IMR-90 (cell line): ENCODE results near the gene ADGB. TPM values are rescaled to one million over a fixed set of nuclear protein-coding genes. Genes with fewer than 3 reads are reported as not detected.

Experiments
- ATAC-seq: fragments of 200-7000 bp; cut with Tn5 transposase; 2 replicates; pipeline ENCODE4 v1.9.1; 2020; ENCODE audit warnings: low read depth, mild to moderate bottlenecking, moderate library complexity
- BruUV-seq: library from RNA; stranded (reverse); fragments of 400-500 nt; replicated peaks from 2 replicates; lab custom pipeline; 2021; lab: Mats Ljungman, UMichigan
- CTCF ChIA-PET: fragments of 300-600 bp; formaldehyde crosslinking; extraction: SDS; loops from one replicate; lab custom pipeline; 2021; ENCODE audit warnings: antibody characterized with exemption; lab: Yijun Ruan, JAX
- POLR2A ChIA-PET: fragments of 300-600 bp; sonication (Branson Sonifier 250); formaldehyde crosslinking; loops from one replicate; lab custom pipeline; 2022; ENCODE audit warnings: antibody characterized with exemption; ENCODE audit not compliant: unreplicated experiment; lab: Charles Lee
- DNase-seq: peaks from one replicate; pipeline ENCODE4 v3.0.0; 2013
- H2AFZ ChIP-seq: replicated peaks from 2 replicates; pipeline ENCODE3; 2013; ENCODE audit warnings: low read length, mild to moderate bottlenecking; ENCODE audit not compliant: poor library complexity
- H2AK5ac ChIP-seq: 2 replicates; pipeline ENCODE4 v1.6.1; 2013; ENCODE audit warnings: low read depth, low read length, inconsistent platforms
- H2AK9ac ChIP-seq: replicated peaks from 2 replicates; pipeline ENCODE3; 2013; ENCODE audit warnings: mild to moderate bottlenecking, low read depth, low read length, moderate library complexity; ENCODE audit not compliant: poor library complexity
- H2BK120ac ChIP-seq: 2 replicates; pipeline ENCODE4 v1.6.1; 2013; ENCODE audit warnings: low read depth, low read length, inconsistent platforms
- H2BK15ac ChIP-seq: 3 replicates; pipeline ENCODE4 v1.6.1; 2013; ENCODE audit warnings: low read depth, low read length, inconsistent platforms
- H2BK20ac ChIP-seq: 2 replicates; pipeline ENCODE4 v1.6.1; 2013; ENCODE audit warnings: low read depth, mild to moderate bottlenecking, inconsistent platforms, low read length, moderate library complexity
- H2BK5ac ChIP-seq: 2 replicates; pipeline ENCODE4 v1.6.1; 2013; ENCODE audit warnings: mild to moderate bottlenecking, low read depth, low read length, inconsistent platforms; ENCODE audit not compliant: poor library complexity, severe bottlenecking
- H3K14ac ChIP-seq: replicated peaks from 2 replicates; pipeline ENCODE4 v1.6.1; 2013; ENCODE audit warnings: low read depth, low read length, inconsistent platforms
- H3K18ac ChIP-seq: 2 replicates; pipeline ENCODE4 v1.6.1; 2013; ENCODE audit warnings: low read depth, low read length, control low read depth
- H3K23ac ChIP-seq: 2 replicates; pipeline ENCODE4 v1.6.1; 2013; ENCODE audit warnings: low read depth, low read length, inconsistent platforms
- H3K27ac ChIP-seq: 2 replicates; pipeline ENCODE4 v1.5.1; 2013; ENCODE audit warnings: mild to moderate bottlenecking, control low read depth, low read length; ENCODE audit not compliant: insufficient read depth
- H3K27me3 ChIP-seq: 2 replicates; pipeline ENCODE4 v1.6.1; 2013; ENCODE audit warnings: low read length; ENCODE audit not compliant: control insufficient read depth, insufficient read depth
- H3K36me3 ChIP-seq: 2 replicates; pipeline ENCODE4 v1.6.1; 2013; ENCODE audit warnings: low read length, mixed read lengths; ENCODE audit not compliant: control insufficient read depth, insufficient read depth
- H3K4ac ChIP-seq: 2 replicates; pipeline ENCODE4 v1.6.1; 2013; ENCODE audit warnings: low read depth, low read length, inconsistent platforms
- H3K4me1 ChIP-seq: 2 replicates; pipeline ENCODE4 v1.6.1; 2013; ENCODE audit warnings: low read length, mixed read lengths; ENCODE audit not compliant: control insufficient read depth, insufficient read depth
- H3K4me2 ChIP-seq: 2 replicates; pipeline ENCODE4 v1.6.1; 2013; ENCODE audit warnings: low read depth, mild to moderate bottlenecking, control low read depth, low read length, moderate library complexity
- H3K4me3 ChIP-seq: 2 replicates; pipeline ENCODE4 v1.5.1; 2013; ENCODE audit warnings: low read depth, mild to moderate bottlenecking, control low read depth, low read length, moderate library complexity; ENCODE audit not compliant: insufficient read depth
- H3K56ac ChIP-seq: 2 replicates; pipeline ENCODE4 v1.6.1; 2013; ENCODE audit warnings: low read length, inconsistent platforms; ENCODE audit not compliant: insufficient read depth; ENCODE audit errors: extremely low read depth
- H3K79me1 ChIP-seq, 2 experiments: 2 replicates each; pipeline ENCODE4 v1.6.1; 2013; ENCODE audit warnings: low read length in 2 of 2, inconsistent platforms in 1 of 2, low read depth in 1 of 2
- H3K9ac ChIP-seq: 2 replicates; pipeline ENCODE4 v1.6.1; 2013; ENCODE audit warnings: low read depth, low read length, control low read depth
- H3K9me1 ChIP-seq: 2 replicates; pipeline ENCODE4 v1.6.1; 2013; ENCODE audit warnings: low read length, inconsistent platforms; ENCODE audit not compliant: insufficient read depth
- H3K9me3 ChIP-seq: 2 replicates; pipeline ENCODE4 v1.6.1; 2013; ENCODE audit warnings: low read length; ENCODE audit not compliant: control insufficient read depth, insufficient read depth
- H4K20me1 ChIP-seq: 2 replicates; pipeline ENCODE4 v1.6.1; 2013; ENCODE audit warnings: low read length, inconsistent platforms; ENCODE audit not compliant: insufficient read depth
- H4K5ac ChIP-seq: 2 replicates; pipeline ENCODE4 v1.6.1; 2013; ENCODE audit warnings: mild to moderate bottlenecking, low read depth, low read length, control low read depth
- H4K8ac ChIP-seq, 2 experiments: 2 replicates each; pipeline ENCODE4 v1.6.1; 2013; ENCODE audit warnings: low read depth in 2 of 2, low read length in 2 of 2, control low read depth in 1 of 2, inconsistent platforms in 1 of 2
- H4K91ac ChIP-seq: 2 replicates; pipeline ENCODE4 v1.6.1; 2013; ENCODE audit warnings: low read depth, low read length, inconsistent platforms; ENCODE audit not compliant: insufficient read depth
- BHLHE40 ChIP-seq: fragments of 150-350 bp; IDR thresholded peaks from 2 replicates; pipeline ENCODE4 v1.6.1; 2016; ENCODE audit warnings: mild to moderate bottlenecking, low read depth, low read length
- CEBPB ChIP-seq: IDR thresholded peaks from 2 replicates; pipeline ENCODE4 v1.6.1; 2012; ENCODE audit warnings: low read depth, low read length, improper control_type of control experiment
- CHD1 ChIP-seq: IDR thresholded peaks from 2 replicates; pipeline ENCODE4 v1.6.1; 2012; ENCODE audit warnings: low read depth, low read length, improper control_type of control experiment
- CTCF ChIP-seq: conservative IDR thresholded peaks from 2 replicates; pipeline ENCODE4 v1.5.1; 2012; ENCODE audit warnings: mild to moderate bottlenecking, low read depth, low read length, improper control_type of control experiment
- ELK1 ChIP-seq: fragments of 150-350 bp; IDR thresholded peaks from 2 replicates; pipeline ENCODE4 v1.6.1; 2016; ENCODE audit warnings: low read depth, mild to moderate bottlenecking, low read length, moderate library complexity, borderline replicate concordance
- MAFK ChIP-seq: IDR thresholded peaks from 2 replicates; pipeline ENCODE4 v1.6.1; 2012; ENCODE audit warnings: low read depth, low read length, improper control_type of control experiment
- MAZ ChIP-seq: IDR thresholded peaks from 2 replicates; pipeline ENCODE4 v1.6.1; 2012; ENCODE audit warnings: low read depth, mild to moderate bottlenecking, low read length, improper control_type of control experiment, moderate library complexity, borderline replicate concordance
- MXI1 ChIP-seq: IDR thresholded peaks from 2 replicates; pipeline ENCODE4 v1.6.1; 2012; ENCODE audit warnings: low read depth, mild to moderate bottlenecking, low read length, moderate library complexity, borderline replicate concordance
- NFE2L2 ChIP-seq: fragments of 150-350 bp; IDR thresholded peaks from 2 replicates; pipeline ENCODE4 v1.6.1; 2016; ENCODE audit warnings: low read depth, mild to moderate bottlenecking, low read length
- POLR2A ChIP-seq: IDR thresholded peaks from 2 replicates; pipeline ENCODE4 v1.6.1; 2012; ENCODE audit warnings: mild to moderate bottlenecking, low read depth, low read length
- RAD21 ChIP-seq: IDR thresholded peaks from 2 replicates; pipeline ENCODE4 v1.6.1; 2012; ENCODE audit warnings: low read length, improper control_type of control experiment
- RCOR1 ChIP-seq: IDR thresholded peaks from 2 replicates; pipeline ENCODE4 v1.6.1; 2012; ENCODE audit warnings: mild to moderate bottlenecking, low read length, improper control_type of control experiment; ENCODE audit not compliant: insufficient replicate concordance
- RFX5 ChIP-seq: IDR thresholded peaks from 2 replicates; pipeline ENCODE4 v1.8.0; 2012; ENCODE audit warnings: low read depth, mild to moderate bottlenecking, low read length, moderate library complexity
- SMC3 ChIP-seq: fragments of 150-350 bp; IDR thresholded peaks from 2 replicates; pipeline ENCODE4 v1.6.1; 2016; ENCODE audit warnings: low read depth, mild to moderate bottlenecking, antibody characterized with exemption, low read length, moderate library complexity
- USF2 ChIP-seq: fragments of 150-350 bp; IDR thresholded peaks from 2 replicates; pipeline ENCODE4 v1.6.1; 2017; ENCODE audit warnings: mild to moderate bottlenecking, antibody characterized with exemption, low read length, low read depth
- WGBS, 2 experiments: methylation state at CpG; one replicate each; pipeline versions ENCODE4 v1.1.5 to v1.1.7; 2013; ENCODE audit warnings: missing lambda C conversion rate in 2 of 2; ENCODE audit not compliant: insufficient read length in 1 of 2; ENCODE audit errors: extremely low coverage in 2 of 2; 5-methylcytosine and 5-hydroxymethylcytosine counted together
- dilution Hi-C: fragments of 300-500 bp; cut with HindIII; formaldehyde crosslinking; loops from one replicate; pipeline ENCODE4 v1.14.3; 2018; ENCODE audit warnings: low sequenced_read_pairs; ENCODE audit not compliant: unreplicated experiment
- in situ Hi-C: fragments of 300-500 bp; cut with MboI; formaldehyde crosslinking; loops from 3 replicates; pipeline ENCODE4 v1.14.3; 2019; ENCODE audit warnings: low sequenced_read_pairs, inconsistent platforms, mixed read lengths
- intact Hi-C: fragments of 100-400 bp; cut with micrococcal nuclease; formaldehyde crosslinking; loops from 2 replicates; pipeline ENCODE4 v1.10.0; 2022
- polyA plus RNA-seq, 3 experiments: library from polyadenylated mRNA; depleted of rRNA; stranded (reverse); fragments of >200 nt; gene quantifications; 2 replicates each; pipeline ENCODE4 v1.2.3, GENCODE V29; 2012; ENCODE audit warnings: low replicate concordance in 1 of 3
- total RNA-seq: library from RNA; depleted of rRNA; stranded (reverse); fragments of >200 nt; gene quantifications from 2 replicates; pipeline ENCODE4 v1.2.3, GENCODE V29; 2012

Gene ADGB
- total and polyA plus RNA-seq, 2 of the 4 experiments (the other 2 are of a cell fraction), result not detected

GRCh38 chr6:146856296-146856695 is 257.5 kb downstream of the ADGB start:
- no peak overlapping the region for H2BK120ac ChIP-seq
- ATAC-seq (no peak), DNase-seq (no peak)
- H4K5ac ChIP-seq, result no peak overlapping the region
- no peak overlapping the region for H2AK9ac ChIP-seq
- CTCF ChIA-PET, result interaction anchor here (0.6 kb wide), 2 partner anchors 430 to 650 kb away, joined by 3 to 6 read pairs; no protein-coding TSS in a partner anchor
- no peak overlapping the region for H2BK5ac ChIP-seq
- TF ChIP-seq POLR2A (no peak), RFX5 (no peak), MAZ (no peak), NFE2L2 (no peak), CEBPB (no peak), RAD21 (no peak), USF2 (no peak), RCOR1 (no peak), MXI1 (no peak), MAFK (no peak), CTCF (no peak), CHD1 (no peak), BHLHE40 (no peak), ELK1 (no peak), SMC3 (no peak)
- H3K27ac ChIP-seq, result no peak overlapping the region
- no peaks in the 10 kb centered on the region for H3K79me1 ChIP-seq
- no TSS peak for BruUV-seq
- no peak overlapping the region for H3K9ac ChIP-seq
- no peak overlapping the region for H3K23ac ChIP-seq
- no peak overlapping the region for H3K4me3 ChIP-seq
- H3K4me1 ChIP-seq, result peaks cover 7% of the 10 kb centered on the region
- H2AFZ ChIP-seq, result no peak overlapping the region
- no peak overlapping the region for H4K8ac ChIP-seq
- no peak overlapping the region for H3K4ac ChIP-seq
- H2BK15ac ChIP-seq, result no peak overlapping the region
- no peak overlapping the region for H3K18ac ChIP-seq
- POLR2A ChIA-PET, result no interaction called here
- H2BK20ac ChIP-seq, result no peak overlapping the region
- intact Hi-C loops (loop anchor here (2.0 to 10.0 kb wide), 4 partner anchors 366 to 649 kb away; partner anchors contain the start of gene SAMD5), in situ Hi-C loops (loop anchor here (10.0 to 25.0 kb wide), 2 partner anchors 429 to 1306 kb away; no protein-coding TSS in a partner anchor), dilution Hi-C loops (no loop called here)
- H3K9me3 ChIP-seq, result no peaks in the 10 kb centered on the region
- no peaks in the 10 kb centered on the region for H3K36me3 ChIP-seq
- 93% methylated on average over 5 of the region's 7 CpGs; no CpG with 5 or more reads in 1 of the 2 experiments for WGBS, 2 experiments
- H3K14ac ChIP-seq, result no peak overlapping the region
- no peak overlapping the region for H4K91ac ChIP-seq
- no peak overlapping the region for H3K56ac ChIP-seq
- no peak overlapping the region for H3K4me2 ChIP-seq
- H2AK5ac ChIP-seq, result no peak overlapping the region
- no peaks in the 10 kb centered on the region; the same call in 1 of the 2 replicates for H3K9me1 ChIP-seq
- no peaks in the 10 kb centered on the region for H4K20me1 ChIP-seq
- H3K27me3 ChIP-seq, result no peaks in the 10 kb centered on the region
